K562 (cell line): Measurements from ENCODE around the gene PLEKHA6. TPM values are rescaled to one million over a fixed set of nuclear protein-coding genes. Genes with fewer than 3 reads are reported as not detected.

Source experiments
- CREBBP ChIP-seq: IDR thresholded peaks from one replicate; pipeline ENCODE4 v1.6.1; 2012; ENCODE audit warnings: low read depth, mild to moderate bottlenecking, control low read depth, inconsistent platforms, low read length
- HEY1 ChIP-seq: fragments of 250-450 bp; sonication (Bioruptor Pico); IDR thresholded peaks from 2 replicates; pipeline ENCODE4 v1.5.0; 2020; ENCODE audit warnings: mild to moderate bottlenecking, moderate library complexity, borderline replicate concordance
- HNRNPH1 ChIP-seq: fragments of 200-400 bp; formaldehyde crosslinking; optimal IDR thresholded peaks from 2 replicates; pipeline ENCODE3; 2017; ENCODE audit warnings: low read depth, mild to moderate bottlenecking, low read length, moderate library complexity
- PCBP2 ChIP-seq: fragments of 200-400 bp; formaldehyde crosslinking; IDR thresholded peaks from 2 replicates; pipeline ENCODE4 v1.6.1; 2018; ENCODE audit warnings: low read length, low read depth, mild to moderate bottlenecking, moderate library complexity; ENCODE audit not compliant: poor library complexity, severe bottlenecking
- POLR2A ChIP-seq: fragments of 450-650 bp; conservative IDR thresholded peaks from 2 replicates; pipeline ENCODE4 v1.6.1; 2016
- ZEB2 ChIP-seq: fragments of 450-650 bp; IDR thresholded peaks from 2 replicates; pipeline ENCODE4 v1.6.1; 2016
- ZNF232 ChIP-seq: sonication (generic); formaldehyde crosslinking; IDR thresholded peaks from 2 replicates; pipeline ENCODE4 v1.8.0; 2022; ENCODE audit warnings: mild to moderate bottlenecking, missing genetic modification reagents
- ZNF41 ChIP-seq: fragments of 250-450 bp; sonication (Bioruptor Pico); conservative IDR thresholded peaks from 2 replicates; pipeline ENCODE4 v1.4.0; 2020; ENCODE audit warnings: mild to moderate bottlenecking
- polyA plus RNA-seq, 8 experiments: library from polyadenylated mRNA; depleted of rRNA in 4 of 8; stranded (reverse) in 5 of 8; unstranded in 3 of 8; fragments of >200 nt; fragmentation: Nextera tagmentation in 2 of 8; fragmentation: Illumina TruSeq in 1 of 8; extraction: Ambion mirVana in 2 of 8; extraction: Trizol in 1 of 8; gene quantifications; 2 replicates each; pipeline versions ENCODE4 v1.2.1 to v1.2.3, GENCODE V29; 2011 to 2014; ENCODE audit warnings: inconsistent platforms in 1 of 8, missing spikeins in 1 of 8
- total RNA-seq, 7 experiments: library from RNA; depleted of rRNA in 6 of 7; stranded (reverse); fragments of >200 nt in 6 of 7; fragmentation: Illumina TruSeq in 2 of 7; extraction: Trizol in 2 of 7; gene quantifications; 2 replicates each; pipeline versions ENCODE4 v1.2.1 to v1.2.3, GENCODE V29; 2011 to 2021; ENCODE audit warnings: low replicate concordance in 1 of 7
- TF ChIP-seq, protein P1 (sequence below): fragments of 250-450 bp; sonication (Bioruptor Pico); IDR thresholded peaks from 2 replicates; pipeline ENCODE4 v1.5.0; 2020; ENCODE audit warnings: mild to moderate bottlenecking
- TF ChIP-seq, protein P2 (sequence below), 2 experiments: fragments of 450-650 bp; IDR thresholded peaks; 2 replicates each; pipeline ENCODE4 v1.6.1; 2018; ENCODE audit warnings: mild to moderate bottlenecking in 2 of 2, low read depth in 1 of 2; ENCODE audit not compliant: partially characterized antibody in 2 of 2
- TF ChIP-seq, protein P3 (sequence below): fragments of 450-650 bp; IDR thresholded peaks from 2 replicates; pipeline ENCODE4 v1.6.1; 2016; ENCODE audit warnings: borderline replicate concordance
- TF ChIP-seq, protein P4 (sequence below), 2 experiments: fragments of 450-650 bp in 1 of 2; sonication (generic) in 1 of 2; formaldehyde crosslinking in 1 of 2; IDR thresholded peaks in 1 of 2; conservative IDR thresholded peaks in 1 of 2; 2 replicates each; pipeline versions ENCODE4 v1.6.1 to v1.8.1; 2016 to 2023; ENCODE audit warnings: mild to moderate bottlenecking in 2 of 2, moderate library complexity in 2 of 2, inconsistent platforms in 1 of 2, missing genetic modification reagents in 1 of 2
- TF ChIP-seq, protein P5 (sequence below): fragments of 250-450 bp; sonication (Bioruptor Pico); IDR thresholded peaks from 2 replicates; pipeline ENCODE4 v1.8.0; 2022; ENCODE audit warnings: inconsistent platforms
- TF ChIP-seq, protein P6 (sequence below): fragments of 250-450 bp; sonication (Bioruptor Pico); IDR thresholded peaks from 2 replicates; pipeline ENCODE4 v1.6.1; 2021; ENCODE audit warnings: mild to moderate bottlenecking

PLEKHA6 gene
- total and polyA plus RNA-seq, 9 of the 15 experiments (the other 6 are each of a cell fraction or from before 2014, with no cell fraction given), result under 0.01 to 0.33 (median 0.01) TPM; not detected in 4

DNA sequence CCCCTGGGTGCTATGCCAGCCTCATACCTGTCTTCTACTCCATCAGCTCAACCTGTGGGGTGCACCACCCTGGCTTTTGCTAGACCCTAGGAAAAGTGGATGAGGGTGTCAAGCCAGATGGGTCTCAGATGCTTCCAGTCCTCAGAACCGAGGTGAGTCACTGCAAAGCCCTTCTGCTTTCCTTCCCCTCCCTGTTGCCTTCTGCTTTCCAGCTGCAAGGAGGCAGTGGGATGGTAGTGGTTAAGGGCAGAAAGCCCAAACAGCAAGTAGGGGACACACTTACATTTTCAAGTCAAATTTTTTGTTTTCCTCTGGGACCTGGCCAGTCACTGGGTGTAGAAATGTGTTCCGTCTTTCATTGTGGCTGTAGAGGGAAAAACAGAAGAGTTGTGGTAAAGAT is 85.3 kb downstream of the PLEKHA6 start (continued):
- TF ChIP-seq, protein P1, sequence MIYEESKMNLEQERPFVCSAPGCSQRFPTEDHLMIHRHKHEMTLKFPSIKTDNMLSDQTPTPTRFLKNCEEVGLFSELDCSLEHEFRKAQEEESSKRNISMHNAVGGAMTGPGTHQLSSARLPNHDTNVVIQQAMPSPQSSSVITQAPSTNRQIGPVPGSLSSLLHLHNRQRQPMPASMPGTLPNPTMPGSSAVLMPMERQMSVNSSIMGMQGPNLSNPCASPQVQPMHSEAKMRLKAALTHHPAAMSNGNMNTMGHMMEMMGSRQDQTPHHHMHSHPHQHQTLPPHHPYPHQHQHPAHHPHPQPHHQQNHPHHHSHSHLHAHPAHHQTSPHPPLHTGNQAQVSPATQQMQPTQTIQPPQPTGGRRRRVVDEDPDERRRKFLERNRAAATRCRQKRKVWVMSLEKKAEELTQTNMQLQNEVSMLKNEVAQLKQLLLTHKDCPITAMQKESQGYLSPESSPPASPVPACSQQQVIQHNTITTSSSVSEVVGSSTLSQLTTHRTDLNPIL (CRISPR knock-in tag), result no peak
- TF ChIP-seq, protein P2, sequence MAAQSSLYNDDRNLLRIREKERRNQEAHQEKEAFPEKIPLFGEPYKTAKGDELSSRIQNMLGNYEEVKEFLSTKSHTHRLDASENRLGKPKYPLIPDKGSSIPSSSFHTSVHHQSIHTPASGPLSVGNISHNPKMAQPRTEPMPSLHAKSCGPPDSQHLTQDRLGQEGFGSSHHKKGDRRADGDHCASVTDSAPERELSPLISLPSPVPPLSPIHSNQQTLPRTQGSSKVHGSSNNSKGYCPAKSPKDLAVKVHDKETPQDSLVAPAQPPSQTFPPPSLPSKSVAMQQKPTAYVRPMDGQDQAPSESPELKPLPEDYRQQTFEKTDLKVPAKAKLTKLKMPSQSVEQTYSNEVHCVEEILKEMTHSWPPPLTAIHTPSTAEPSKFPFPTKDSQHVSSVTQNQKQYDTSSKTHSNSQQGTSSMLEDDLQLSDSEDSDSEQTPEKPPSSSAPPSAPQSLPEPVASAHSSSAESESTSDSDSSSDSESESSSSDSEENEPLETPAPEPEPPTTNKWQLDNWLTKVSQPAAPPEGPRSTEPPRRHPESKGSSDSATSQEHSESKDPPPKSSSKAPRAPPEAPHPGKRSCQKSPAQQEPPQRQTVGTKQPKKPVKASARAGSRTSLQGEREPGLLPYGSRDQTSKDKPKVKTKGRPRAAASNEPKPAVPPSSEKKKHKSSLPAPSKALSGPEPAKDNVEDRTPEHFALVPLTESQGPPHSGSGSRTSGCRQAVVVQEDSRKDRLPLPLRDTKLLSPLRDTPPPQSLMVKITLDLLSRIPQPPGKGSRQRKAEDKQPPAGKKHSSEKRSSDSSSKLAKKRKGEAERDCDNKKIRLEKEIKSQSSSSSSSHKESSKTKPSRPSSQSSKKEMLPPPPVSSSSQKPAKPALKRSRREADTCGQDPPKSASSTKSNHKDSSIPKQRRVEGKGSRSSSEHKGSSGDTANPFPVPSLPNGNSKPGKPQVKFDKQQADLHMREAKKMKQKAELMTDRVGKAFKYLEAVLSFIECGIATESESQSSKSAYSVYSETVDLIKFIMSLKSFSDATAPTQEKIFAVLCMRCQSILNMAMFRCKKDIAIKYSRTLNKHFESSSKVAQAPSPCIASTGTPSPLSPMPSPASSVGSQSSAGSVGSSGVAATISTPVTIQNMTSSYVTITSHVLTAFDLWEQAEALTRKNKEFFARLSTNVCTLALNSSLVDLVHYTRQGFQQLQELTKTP (IDR thresholded peaks at IDR 0.05; ENCODE audit: low read depth in 1 of 2, partially characterized antibody in 2 of 2), result no peak
- no peak for TF ChIP-seq POLR2A
- TF ChIP-seq ZEB2, result no peak
- TF ChIP-seq, protein P3, sequence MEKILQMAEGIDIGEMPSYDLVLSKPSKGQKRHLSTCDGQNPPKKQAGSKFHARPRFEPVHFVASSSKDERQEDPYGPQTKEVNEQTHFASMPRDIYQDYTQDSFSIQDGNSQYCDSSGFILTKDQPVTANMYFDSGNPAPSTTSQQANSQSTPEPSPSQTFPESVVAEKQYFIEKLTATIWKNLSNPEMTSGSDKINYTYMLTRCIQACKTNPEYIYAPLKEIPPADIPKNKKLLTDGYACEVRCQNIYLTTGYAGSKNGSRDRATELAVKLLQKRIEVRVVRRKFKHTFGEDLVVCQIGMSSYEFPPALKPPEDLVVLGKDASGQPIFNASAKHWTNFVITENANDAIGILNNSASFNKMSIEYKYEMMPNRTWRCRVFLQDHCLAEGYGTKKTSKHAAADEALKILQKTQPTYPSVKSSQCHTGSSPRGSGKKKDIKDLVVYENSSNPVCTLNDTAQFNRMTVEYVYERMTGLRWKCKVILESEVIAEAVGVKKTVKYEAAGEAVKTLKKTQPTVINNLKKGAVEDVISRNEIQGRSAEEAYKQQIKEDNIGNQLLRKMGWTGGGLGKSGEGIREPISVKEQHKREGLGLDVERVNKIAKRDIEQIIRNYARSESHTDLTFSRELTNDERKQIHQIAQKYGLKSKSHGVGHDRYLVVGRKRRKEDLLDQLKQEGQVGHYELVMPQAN, result no peak
- TF ChIP-seq HEY1 (CRISPR knock-in tag), result no peak
- TF ChIP-seq, protein P4, sequence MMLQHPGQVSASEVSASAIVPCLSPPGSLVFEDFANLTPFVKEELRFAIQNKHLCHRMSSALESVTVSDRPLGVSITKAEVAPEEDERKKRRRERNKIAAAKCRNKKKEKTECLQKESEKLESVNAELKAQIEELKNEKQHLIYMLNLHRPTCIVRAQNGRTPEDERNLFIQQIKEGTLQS (IDR thresholded peaks at IDR 0.05), result no peak
- TF ChIP-seq, protein P4 (CRISPR knock-in tag; conservative IDR thresholded peaks at IDR 0.05), result no peak
- TF ChIP-seq ZNF232 (CRISPR knock-in tag), result no peak
- no peak for TF ChIP-seq PCBP2
- TF ChIP-seq CREBBP, result no peak
- no peak for TF ChIP-seq HNRNPH1
- TF ChIP-seq, protein P5, sequence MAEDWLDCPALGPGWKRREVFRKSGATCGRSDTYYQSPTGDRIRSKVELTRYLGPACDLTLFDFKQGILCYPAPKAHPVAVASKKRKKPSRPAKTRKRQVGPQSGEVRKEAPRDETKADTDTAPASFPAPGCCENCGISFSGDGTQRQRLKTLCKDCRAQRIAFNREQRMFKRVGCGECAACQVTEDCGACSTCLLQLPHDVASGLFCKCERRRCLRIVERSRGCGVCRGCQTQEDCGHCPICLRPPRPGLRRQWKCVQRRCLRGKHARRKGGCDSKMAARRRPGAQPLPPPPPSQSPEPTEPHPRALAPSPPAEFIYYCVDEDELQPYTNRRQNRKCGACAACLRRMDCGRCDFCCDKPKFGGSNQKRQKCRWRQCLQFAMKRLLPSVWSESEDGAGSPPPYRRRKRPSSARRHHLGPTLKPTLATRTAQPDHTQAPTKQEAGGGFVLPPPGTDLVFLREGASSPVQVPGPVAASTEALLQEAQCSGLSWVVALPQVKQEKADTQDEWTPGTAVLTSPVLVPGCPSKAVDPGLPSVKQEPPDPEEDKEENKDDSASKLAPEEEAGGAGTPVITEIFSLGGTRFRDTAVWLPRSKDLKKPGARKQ (CRISPR knock-in tag), result no peak
- TF ChIP-seq, protein P6, sequence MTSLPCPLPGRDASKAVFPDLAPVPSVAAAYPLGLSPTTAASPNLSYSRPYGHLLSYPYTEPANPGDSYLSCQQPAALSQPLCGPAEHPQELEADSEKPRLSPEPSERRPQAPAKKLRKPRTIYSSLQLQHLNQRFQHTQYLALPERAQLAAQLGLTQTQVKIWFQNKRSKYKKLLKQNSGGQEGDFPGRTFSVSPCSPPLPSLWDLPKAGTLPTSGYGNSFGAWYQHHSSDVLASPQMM (CRISPR knock-in tag), result no peak
- no peak for TF ChIP-seq ZNF41 (CRISPR knock-in tag)
- TF ChIP-seq, all 486 proteins: peak for 0
